Spleen (tissue), 7 donors: ENCODE measurements around the gene IFT52.

ENCODE experiments used
- CTCF ChIP-seq, 11 experiments: fragments of 200-600 bp in 7 of 11; fragments of 450-650 bp in 4 of 11; sonication (generic) in 4 of 11; IDR thresholded peaks in 8 of 11; conservative IDR thresholded peaks in 3 of 11; 1 replicate in 7 of 11; 2 replicates in 4 of 11; pipeline versions ENCODE4 v1.4.0 to v1.8.0; 2016 to 2021; ENCODE audit warnings: antibody characterized with exemption in 11 of 11, inconsistent platforms in 4 of 11, mild to moderate bottlenecking in 1 of 11
- POLR2A ChIP-seq, 3 donors: fragments of 450-650 bp; IDR thresholded peaks; one replicate each; pipeline ENCODE4 v1.5.1; 2017; ENCODE audit warnings: antibody characterized with exemption in 3 of 3, mild to moderate bottlenecking in 1 of 3
- POLR2AphosphoS5 ChIP-seq, 3 donors: sonication (generic); formaldehyde crosslinking; IDR thresholded peaks; one replicate each; pipeline ENCODE4 v1.5.1; 2017; ENCODE audit warnings: antibody characterized with exemption in 3 of 3
- donor health status: DM: no; HTN: no; CAD: no; lungs with moderate emphysema.
- donor health status: DM: no; HTN: no; CAD: no.
- donor health status: DM: no; HTN: no; CAD: no.

GRCh38 chr20:43653966-43654365 lies 63.2 kb downstream of the IFT52 start:
- no peak for TF ChIP-seq CTCF (IDR thresholded peaks at IDR 0.05 in 8 of 11, conservative IDR thresholded peaks at IDR 0.05 in 3 of 11)
- TF ChIP-seq POLR2A (IDR thresholded peaks at IDR 0.05): no peak
- TF ChIP-seq POLR2AphosphoS5 (IDR thresholded peaks at IDR 0.05): no peak
